T-helper 2 cell treated with Interferon-gamma antibody and Interleukin-4, amounts not matched to agents 5 μg/mL and 100 μg/mL, for 36 hours (primary cell): ENCODE data around the gene FBXW7.
A peak's percentile ranks its signal among the peaks of the same experiment; 100 is the strongest.

ENCODE experiments used
- DNase-seq: peaks from one replicate; pipeline ENCODE4 v3.0.0; 2021; ENCODE audit warnings: low spot score
- H3K27ac Mint-ChIP-seq: one replicate; pipeline ENCODE4 v1.8.0; 2021; ENCODE audit warnings: mild to moderate bottlenecking, mixed read lengths
- H3K27me3 Mint-ChIP-seq: one replicate; pipeline ENCODE4 v1.8.0; 2021; ENCODE audit warnings: low read depth, mixed read lengths
- H3K36me3 Mint-ChIP-seq: one replicate; pipeline ENCODE4 v1.8.0; 2021; ENCODE audit warnings: low read depth, mixed read lengths
- H3K4me1 Mint-ChIP-seq: one replicate; pipeline ENCODE4 v1.8.0; 2021; ENCODE audit warnings: low read depth, mixed read lengths
- H3K4me3 Mint-ChIP-seq: one replicate; pipeline ENCODE4 v1.8.0; 2022; ENCODE audit warnings: mild to moderate bottlenecking, moderate library complexity, mixed read lengths
- H3K9me3 Mint-ChIP-seq: one replicate; pipeline ENCODE4 v1.8.0; 2021; ENCODE audit warnings: mixed read lengths

FBXW7 gene

DNA sequence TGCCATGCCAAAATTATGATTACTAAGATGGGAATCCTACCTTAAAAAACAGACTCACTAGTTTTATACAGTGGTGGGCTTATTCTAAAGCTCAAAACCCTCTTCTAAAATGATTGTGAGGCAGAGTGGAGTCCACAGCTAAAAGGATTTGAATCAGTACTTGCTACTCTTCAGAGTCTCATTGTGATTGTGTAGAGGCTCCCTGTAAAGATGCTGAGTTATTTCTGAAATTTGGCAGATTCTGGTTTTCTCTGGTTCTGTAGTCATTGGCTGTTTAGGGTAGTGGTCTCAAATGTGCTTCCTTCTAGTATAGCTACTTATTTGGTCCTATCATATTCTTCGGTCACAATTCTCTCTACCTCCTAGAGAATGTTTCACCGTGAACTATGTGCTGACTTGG is 104.1 kb downstream of the FBXW7 start:
- Mint-ChIP-seq H3K9me3 (no peaks in the 10 kb centered on the region), H3K27ac (no peak overlapping the region), H3K4me1 (peaks cover 13% of the 10 kb centered on the region), H3K4me3 (no peak overlapping the region), H3K36me3 (peaks cover 2% of the 10 kb centered on the region), H3K27me3 (no peaks in the 10 kb centered on the region)
- DNase-seq = no peak

DNA sequence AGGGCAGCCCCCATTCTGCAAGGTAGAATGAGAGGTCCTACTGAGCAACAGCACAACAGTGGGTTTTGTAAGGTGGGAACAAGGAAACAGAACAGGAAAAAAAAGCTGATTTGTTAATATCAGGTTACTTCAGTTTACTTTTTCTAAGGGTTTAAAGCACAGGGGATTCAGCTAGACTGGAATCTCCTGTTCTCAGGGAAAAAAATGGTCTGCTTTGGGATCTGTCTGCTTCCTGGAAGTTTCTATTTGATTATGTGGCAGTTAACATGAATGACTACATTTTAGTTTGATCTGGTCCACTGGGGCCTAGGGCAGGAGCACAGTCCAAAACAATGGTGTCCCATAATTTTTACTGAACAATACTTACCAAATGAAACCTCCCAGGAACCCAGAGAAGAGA is 104.6 kb downstream of the FBXW7 start:
- H3K9me3 Mint-ChIP-seq = no peaks in the 10 kb centered on the region
- no peak overlapping the region for H3K4me3 Mint-ChIP-seq
- peaks cover 2% of the 10 kb centered on the region for H3K36me3 Mint-ChIP-seq
- no peaks in the 10 kb centered on the region for H3K27me3 Mint-ChIP-seq
- no peak overlapping the region for H3K27ac Mint-ChIP-seq
- peaks cover 13% of the 10 kb centered on the region for H3K4me1 Mint-ChIP-seq
- no peak for DNase-seq

DNA sequence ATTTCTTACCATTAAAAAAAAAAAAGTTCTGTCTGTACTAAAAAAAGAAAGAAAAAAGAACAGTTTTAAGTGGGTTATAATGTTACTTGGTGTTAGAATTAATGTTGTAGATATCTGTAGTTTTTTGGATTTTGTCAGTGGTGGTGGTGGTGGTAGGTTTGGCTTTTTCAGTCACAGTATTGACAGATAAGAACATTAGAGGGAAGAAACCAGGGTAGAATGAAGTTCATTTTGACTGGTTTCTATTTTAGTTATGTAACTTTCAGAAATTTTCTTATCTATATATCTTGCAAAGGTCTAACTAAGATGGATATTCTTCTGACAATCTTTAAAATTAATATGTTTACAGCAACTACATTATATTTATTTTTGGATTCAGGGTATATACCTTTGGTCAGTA is 105.4 kb downstream of the FBXW7 start:
- Mint-ChIP-seq H3K36me3 (peaks cover 2% of the 10 kb centered on the region), H3K4me3 (no peak overlapping the region), H3K27ac (no peak overlapping the region), H3K27me3 (no peaks in the 10 kb centered on the region), H3K9me3 (no peaks in the 10 kb centered on the region), H3K4me1 (peaks cover 10% of the 10 kb centered on the region)
- no peak for DNase-seq

DNA sequence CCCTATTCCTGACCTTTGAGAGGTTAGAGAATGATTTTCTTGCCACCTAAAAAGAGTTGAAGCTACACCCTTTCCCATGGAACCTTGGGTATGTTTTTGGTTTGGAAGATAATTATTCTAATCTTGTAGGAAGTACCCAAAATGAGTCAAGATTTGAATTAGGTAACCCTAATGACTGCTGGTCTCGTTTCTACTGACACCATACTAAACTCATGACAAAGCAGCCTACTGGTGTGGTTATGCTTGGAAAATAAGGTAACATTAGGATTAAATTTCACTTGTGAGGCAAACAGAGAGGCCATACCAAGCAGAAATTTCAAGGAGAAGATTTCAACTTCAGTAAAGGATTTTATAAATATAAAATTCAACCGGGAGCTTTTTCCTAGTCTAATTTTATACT is 107.9 kb downstream of the FBXW7 start:
- no peak for DNase-seq
- Mint-ChIP-seq H3K36me3 (peaks cover 2% of the 10 kb centered on the region), H3K9me3 (no peaks in the 10 kb centered on the region), H3K4me3 (no peak overlapping the region), H3K27ac (no peak overlapping the region), H3K4me1 (peaks cover 10% of the 10 kb centered on the region), H3K27me3 (no peaks in the 10 kb centered on the region)

DNA sequence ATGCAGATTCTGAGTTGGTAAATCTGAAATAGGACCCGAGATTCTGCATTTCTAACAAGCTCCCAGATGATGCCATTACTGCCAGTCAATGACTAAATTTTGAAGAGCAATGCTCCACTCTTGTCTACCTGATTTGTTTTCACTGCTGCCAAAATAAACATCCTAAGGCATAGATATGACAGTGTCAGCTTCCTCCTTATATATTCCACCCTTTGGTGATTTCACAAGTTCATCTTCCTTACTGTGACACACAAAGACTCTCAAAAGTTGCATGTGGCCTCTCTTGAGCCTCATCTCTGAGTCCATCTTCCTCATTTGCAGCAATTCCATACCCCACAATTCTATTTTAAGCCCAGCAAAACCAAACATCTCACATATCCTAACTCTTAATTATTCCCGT is 110.9 kb downstream of the FBXW7 start:
- H3K4me1 Mint-ChIP-seq = peaks cover 5% of the 10 kb centered on the region
- H3K4me3 Mint-ChIP-seq = no peak overlapping the region
- H3K9me3 Mint-ChIP-seq = no peaks in the 10 kb centered on the region
- H3K27me3 Mint-ChIP-seq = no peaks in the 10 kb centered on the region
- H3K36me3 Mint-ChIP-seq = peaks cover 2% of the 10 kb centered on the region
- no peak for DNase-seq
- no peak overlapping the region for H3K27ac Mint-ChIP-seq

DNA sequence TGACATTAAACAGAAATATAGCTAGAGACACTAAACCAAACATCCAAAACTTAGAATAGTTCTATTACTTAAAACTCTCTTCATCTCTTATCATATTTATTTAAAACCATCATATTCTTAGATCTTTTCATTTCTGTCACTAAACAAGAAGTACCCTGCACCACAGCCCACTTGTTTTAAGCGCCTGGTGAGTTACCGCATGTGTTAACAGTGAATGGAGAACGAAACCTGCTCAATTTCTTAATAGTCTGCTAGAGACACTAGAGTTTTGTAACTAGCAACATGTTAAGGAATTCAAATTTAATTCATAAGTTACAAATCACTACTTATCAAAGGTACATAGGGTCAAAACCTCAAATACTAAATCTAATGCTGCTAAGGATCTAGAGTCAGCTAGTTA is 111.5 kb downstream of the FBXW7 start:
- Mint-ChIP-seq H3K4me1 (peaks cover 11% of the 10 kb centered on the region), H3K27ac (no peak overlapping the region), H3K36me3 (peaks cover 2% of the 10 kb centered on the region), H3K27me3 (no peaks in the 10 kb centered on the region), H3K9me3 (no peaks in the 10 kb centered on the region), H3K4me3 (no peak overlapping the region)
- DNase-seq = no peak

DNA sequence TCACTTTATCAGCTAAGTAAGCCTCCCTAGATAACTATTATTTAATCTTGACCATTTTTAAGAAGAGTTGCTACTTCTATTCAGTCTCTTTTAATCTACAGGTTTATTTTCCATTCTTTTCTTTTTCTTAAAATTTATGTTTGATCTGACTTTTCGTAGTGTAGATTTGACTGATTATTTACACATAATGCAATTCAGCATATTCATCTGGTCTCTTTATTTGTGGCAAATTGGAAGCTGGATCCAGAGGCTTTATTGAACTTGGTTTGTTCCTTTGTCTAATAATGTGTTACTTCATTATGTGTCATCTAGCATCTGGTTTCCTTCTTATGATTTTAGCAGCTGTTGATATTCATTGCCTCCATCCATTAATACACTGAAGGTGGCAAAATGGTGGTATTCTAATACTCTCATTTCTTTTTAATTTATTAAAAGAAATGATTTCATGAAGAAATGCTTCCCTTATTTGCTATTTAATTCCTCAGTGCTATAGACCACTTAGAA is 113.0 kb downstream of the FBXW7 start:
- Mint-ChIP-seq H3K9me3 (no peaks in the 10 kb centered on the region), H3K27ac (no peak overlapping the region), H3K4me1 (peaks cover 12% of the 10 kb centered on the region), H3K27me3 (no peaks in the 10 kb centered on the region), H3K36me3 (no peaks in the 10 kb centered on the region), H3K4me3 (no peak overlapping the region)
- no peak for DNase-seq

DNA sequence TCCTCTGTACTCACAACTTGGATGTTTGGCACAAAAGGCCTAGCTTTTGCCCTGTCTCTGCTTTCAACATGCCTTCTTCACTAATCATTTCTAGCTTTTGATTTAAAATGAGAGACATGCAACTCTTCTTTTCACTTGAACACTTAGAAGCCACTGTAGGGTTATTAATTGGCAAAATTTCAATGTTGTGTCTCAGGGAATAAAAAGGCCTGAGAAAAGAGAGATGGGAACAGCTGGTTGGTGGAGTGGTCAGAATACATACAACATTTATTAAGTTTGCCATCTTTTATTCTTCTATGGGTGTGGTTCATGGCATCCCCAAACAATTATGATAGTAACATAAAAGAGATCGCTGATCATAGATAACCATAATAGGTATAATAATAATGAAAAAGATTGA is 114.3 kb downstream of the FBXW7 start:
- Mint-ChIP-seq H3K4me1 (peaks cover 14% of the 10 kb centered on the region), H3K9me3 (no peaks in the 10 kb centered on the region), H3K27me3 (no peaks in the 10 kb centered on the region), H3K4me3 (no peak overlapping the region), H3K36me3 (no peaks in the 10 kb centered on the region), H3K27ac (no peak overlapping the region)
- no peak for DNase-seq

DNA sequence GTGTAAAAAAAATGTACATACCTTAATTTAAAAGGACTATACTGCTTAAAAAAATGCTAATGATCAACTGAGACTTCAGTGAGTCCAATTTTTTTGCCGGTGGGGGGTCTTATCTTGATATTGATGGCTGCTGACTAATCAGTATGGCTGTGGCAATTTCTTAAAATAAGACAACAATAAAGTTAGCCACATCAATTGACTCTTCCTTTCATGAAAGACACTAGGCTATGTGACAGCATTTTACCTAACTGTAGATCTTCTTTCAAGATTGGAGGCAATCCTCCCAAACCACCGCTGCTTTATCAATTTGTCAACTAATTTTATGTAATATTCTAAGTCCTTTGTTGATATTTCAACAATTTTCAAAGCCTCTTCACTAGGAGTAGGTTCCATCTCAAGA is 116.1 kb downstream of the FBXW7 start:
- Mint-ChIP-seq H3K4me1 (peaks cover 18% of the 10 kb centered on the region), H3K27me3 (no peaks in the 10 kb centered on the region), H3K9me3 (no peaks in the 10 kb centered on the region), H3K4me3 (no peak overlapping the region), H3K36me3 (no peaks in the 10 kb centered on the region), H3K27ac (no peak overlapping the region)
- no peak for DNase-seq

DNA sequence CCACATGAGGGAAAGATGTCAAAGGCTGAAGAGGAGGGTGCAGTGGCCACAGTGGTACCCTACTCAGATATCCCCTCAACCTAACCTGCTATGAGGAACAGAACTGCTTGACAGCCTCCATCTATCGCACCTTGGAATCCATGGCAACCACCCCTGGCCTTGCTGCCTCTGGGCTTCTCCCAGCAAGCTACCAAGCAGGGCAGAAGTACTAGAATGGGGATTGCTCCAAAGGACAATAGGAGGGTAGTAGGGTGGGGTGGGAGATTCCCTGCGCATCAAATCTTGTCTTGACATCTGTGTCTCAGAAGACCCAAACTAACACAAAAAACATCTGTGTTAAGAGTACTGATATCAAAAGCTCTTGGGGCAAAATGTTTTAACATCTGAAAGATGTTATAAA is 118.2 kb downstream of the FBXW7 start:
- H3K27me3 Mint-ChIP-seq = no peaks in the 10 kb centered on the region
- H3K4me3 Mint-ChIP-seq = no peak overlapping the region
- no peak for DNase-seq
- no peak overlapping the region for H3K27ac Mint-ChIP-seq
- no peaks in the 10 kb centered on the region for H3K9me3 Mint-ChIP-seq
- peaks cover 18% of the 10 kb centered on the region for H3K4me1 Mint-ChIP-seq
- no peaks in the 10 kb centered on the region for H3K36me3 Mint-ChIP-seq

DNA sequence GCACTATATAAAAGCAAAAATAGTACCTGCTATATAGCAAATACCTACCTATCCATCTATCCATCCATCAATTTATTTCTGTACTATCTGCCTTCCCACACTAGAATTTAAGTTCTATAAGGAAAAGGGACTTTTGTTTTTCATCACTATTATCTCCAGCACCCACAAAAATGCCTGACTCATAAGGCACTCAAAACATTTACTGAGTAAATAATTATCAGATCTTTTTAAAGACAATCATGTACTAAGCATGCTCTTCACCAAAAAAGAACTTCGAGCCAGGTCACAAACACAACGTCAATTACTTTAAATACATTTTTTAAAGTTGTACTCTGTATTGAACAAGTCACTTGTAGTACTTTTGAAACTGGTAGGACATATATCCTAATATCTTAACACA is 119.9 kb downstream of the FBXW7 start:
- H3K36me3 Mint-ChIP-seq = peaks cover 5% of the 10 kb centered on the region
- peaks cover 18% of the 10 kb centered on the region for H3K4me1 Mint-ChIP-seq
- no peak overlapping the region for H3K27ac Mint-ChIP-seq
- no peak for DNase-seq
- no peaks in the 10 kb centered on the region for H3K9me3 Mint-ChIP-seq
- no peaks in the 10 kb centered on the region for H3K27me3 Mint-ChIP-seq
- H3K4me3 Mint-ChIP-seq = no peak overlapping the region

DNA sequence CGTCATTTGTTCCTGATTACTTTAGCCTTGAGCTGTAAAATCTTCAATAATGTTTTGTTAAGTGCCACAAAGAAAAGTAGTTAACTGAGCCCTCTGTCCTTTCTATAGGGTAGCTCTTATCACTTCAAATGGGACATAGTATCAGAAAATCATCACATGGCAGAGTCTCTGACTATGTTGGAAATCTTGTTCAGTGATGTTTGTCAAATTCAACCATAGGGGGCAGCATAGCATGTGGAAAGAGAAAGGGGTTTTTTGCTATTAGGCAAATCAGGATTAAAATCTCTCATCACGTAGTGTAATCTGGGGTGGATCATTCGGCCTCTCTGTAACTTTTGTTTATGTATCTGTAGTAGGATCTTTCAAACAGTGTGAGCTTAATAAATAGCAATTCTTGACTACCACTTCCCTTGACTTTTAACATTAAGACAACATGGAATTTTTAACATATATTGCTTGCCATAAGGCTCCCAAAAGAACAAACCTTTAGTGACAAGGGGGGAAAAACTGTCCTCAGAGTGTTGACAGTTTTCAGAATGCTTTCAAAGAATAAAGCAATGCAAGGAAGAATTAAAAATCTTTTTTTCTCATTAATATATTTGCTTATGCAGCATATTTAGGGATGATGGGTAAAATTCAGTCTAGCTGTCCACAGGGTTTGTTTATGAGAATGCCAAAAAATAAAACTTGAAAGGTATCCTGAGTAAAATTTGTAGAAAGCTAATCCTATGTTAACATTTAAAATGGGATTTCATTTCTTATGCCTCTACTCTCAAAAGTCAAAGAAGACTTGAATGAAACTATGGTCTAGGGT is 127.2 kb downstream of the FBXW7 start:
- Mint-ChIP-seq H3K4me1 (peaks cover 3% of the 10 kb centered on the region), H3K27me3 (no peaks in the 10 kb centered on the region), H3K36me3 (peaks cover 5% of the 10 kb centered on the region), H3K27ac (no peak overlapping the region), H3K4me3 (no peak overlapping the region), H3K9me3 (no peaks in the 10 kb centered on the region)
- DNase-seq = no peak

DNA sequence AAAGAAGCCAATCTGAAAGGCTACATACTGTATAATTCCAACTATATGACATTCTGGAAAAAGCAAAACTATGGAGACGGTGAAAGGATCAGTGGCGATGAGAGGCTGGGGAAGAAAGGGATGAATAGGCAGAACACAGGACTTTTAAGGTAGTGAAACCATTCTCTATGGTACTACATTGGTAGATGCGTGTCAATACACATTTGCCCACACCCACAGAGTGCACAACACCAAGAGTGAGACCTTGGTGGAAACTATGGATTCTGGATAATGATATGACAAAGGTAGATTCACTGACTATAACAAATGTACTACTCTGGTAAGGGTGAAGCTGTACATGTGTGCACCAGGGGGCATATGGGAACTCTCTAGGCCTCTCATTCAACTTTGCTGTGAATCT is 134.5 kb downstream of the FBXW7 start:
- DNase-seq = no peak
- Mint-ChIP-seq H3K4me3 (no peak overlapping the region), H3K27me3 (no peaks in the 10 kb centered on the region), H3K27ac (no peak overlapping the region), H3K4me1 (peaks cover 23% of the 10 kb centered on the region), H3K36me3 (peaks cover 11% of the 10 kb centered on the region), H3K9me3 (no peaks in the 10 kb centered on the region)

DNA sequence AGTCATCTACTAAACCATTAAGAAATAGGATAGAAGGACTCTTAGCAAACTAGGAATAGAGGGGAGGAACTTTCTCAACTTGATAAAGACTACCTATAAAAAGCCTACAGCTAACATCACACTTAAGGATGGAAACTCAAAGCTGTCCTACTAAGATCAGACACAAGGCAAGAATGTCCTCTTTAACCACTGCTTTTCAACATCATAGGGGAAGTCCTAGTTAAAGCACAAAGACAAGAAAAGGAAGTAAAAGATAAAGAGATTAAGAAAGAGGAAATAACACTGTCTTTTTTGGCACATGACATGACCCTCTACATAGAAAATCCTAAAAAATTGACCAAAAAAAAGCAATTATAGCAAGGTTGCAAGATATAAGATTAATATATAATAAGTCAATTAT is 136.6 kb downstream of the FBXW7 start:
- no peak for DNase-seq
- Mint-ChIP-seq H3K27me3 (no peaks in the 10 kb centered on the region), H3K27ac (no peak overlapping the region), H3K9me3 (no peaks in the 10 kb centered on the region), H3K4me1 (peaks cover 28% of the 10 kb centered on the region), H3K36me3 (peaks cover 11% of the 10 kb centered on the region), H3K4me3 (peak overlapping the region; percentile 18)

DNA sequence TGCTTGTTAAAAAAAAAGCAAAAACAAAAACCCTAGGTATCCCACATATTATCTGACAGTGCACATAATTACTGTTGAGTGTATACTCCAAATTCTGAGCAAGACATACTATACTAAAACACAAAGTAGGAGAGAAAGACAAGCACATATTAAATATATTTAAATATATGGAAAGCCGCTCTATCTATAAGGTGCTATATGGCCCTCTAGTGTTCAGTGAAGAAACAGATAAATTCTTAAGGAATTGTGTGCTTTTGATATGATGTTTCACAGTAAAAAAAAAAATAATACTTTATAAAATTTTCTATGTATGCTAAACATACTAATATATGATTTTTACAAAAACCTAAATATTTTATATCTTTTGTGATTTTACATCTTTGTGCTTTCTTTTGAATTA is 137.8 kb downstream of the FBXW7 start:
- Mint-ChIP-seq H3K4me1 (peaks cover 28% of the 10 kb centered on the region), H3K27me3 (no peaks in the 10 kb centered on the region), H3K4me3 (no peak overlapping the region), H3K27ac (no peak overlapping the region), H3K9me3 (no peaks in the 10 kb centered on the region), H3K36me3 (peaks cover 11% of the 10 kb centered on the region)
- DNase-seq = no peak
